ENCODE data around the gene XCR1. TPM values are rescaled to one million over a fixed set of nuclear protein-coding genes. Genes with fewer than 3 reads are reported as not detected.
"Not testable (repeated sequence)": the region's sequence is repeated elsewhere in the genome, so short reads cannot be mapped to it uniquely, and the experiment has no call there.

The XCR1 gene
- total and polyA plus RNA-seq, 2 of the 8 experiments (the other 6 are each of a cell fraction or from before 2014, with no cell fraction given), result 0.53 TPM; not detected in 1

DNA sequence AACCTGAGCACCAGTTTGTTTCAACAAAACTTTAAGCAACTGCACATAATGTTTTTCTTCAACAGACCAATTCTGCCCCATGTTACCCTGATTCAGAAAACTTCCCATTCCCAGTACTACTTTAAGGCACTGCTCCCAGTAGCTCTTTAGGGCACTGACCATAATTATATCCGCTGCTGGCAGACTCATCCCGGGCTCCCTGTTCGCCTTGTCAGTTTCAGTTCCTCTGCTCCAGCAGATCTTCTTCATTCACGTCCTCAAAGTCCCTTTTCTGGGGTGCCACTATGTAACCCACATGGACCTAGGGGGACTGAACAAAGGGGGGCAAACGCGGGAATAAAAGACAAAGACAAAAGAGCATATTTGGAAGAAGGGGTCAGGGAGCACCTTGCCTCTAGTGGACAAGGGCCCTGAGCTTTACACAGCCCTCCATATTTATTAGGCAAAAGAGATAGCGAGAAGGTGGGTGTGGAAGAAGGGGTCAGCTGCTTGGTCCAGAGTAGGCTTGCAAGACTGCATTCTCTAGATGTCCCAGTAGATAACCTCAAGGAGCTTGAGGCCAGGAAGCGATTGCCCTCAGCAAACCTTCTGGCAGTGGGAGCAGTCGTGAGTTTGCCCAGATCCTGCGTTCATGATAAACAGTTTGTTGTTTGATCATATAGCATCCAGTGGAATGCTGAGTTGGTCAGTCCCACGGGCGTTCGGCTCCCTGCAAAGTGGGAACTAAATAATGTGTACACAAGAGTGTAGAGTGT is 26.7 kb upstream of the XCR1 start:
- H3K27ac ChIP-seq (ENCODE audit: low read depth, low read length); H2BK120ac ChIP-seq (replicated peaks; ENCODE audit: low read depth, low read length); DNase-seq (ENCODE audit: low read depth in 1 of 2, low spot score in 2 of 2); H3K14ac ChIP-seq (ENCODE audit: insufficient read length); H4K20me1 ChIP-seq (replicated peaks in 1 of 2; ENCODE audit: control insufficient read depth in 1 of 2, insufficient read depth in 2 of 2, low read length in 2 of 2); FAIRE-seq; H3K4me1 ChIP-seq (replicated peaks in 1 of 4; ENCODE audit: control insufficient read depth in 3 of 4, insufficient read depth in 4 of 4, low read length in 3 of 4); H3K9ac ChIP-seq (replicated peaks in 1 of 4; ENCODE audit: extremely low read depth in 1 of 4, low read depth in 3 of 4, low read length in 3 of 4); H3K4ac ChIP-seq (replicated peaks; ENCODE audit: insufficient read length, low read depth, low read length); H4K91ac ChIP-seq (replicated peaks; ENCODE audit: insufficient read length, low read length); H2BK15ac ChIP-seq (ENCODE audit: low read length); H3K23me2 ChIP-seq (ENCODE audit: low read depth, low read length); H3K4me2 ChIP-seq (ENCODE audit: insufficient read depth in 1 of 2, low read depth in 2 of 2, low read length in 2 of 2); H2AFZ ChIP-seq (ENCODE audit: low read length); H3K18ac ChIP-seq (ENCODE audit: extremely low read depth, low read length); H4K8ac ChIP-seq (ENCODE audit: extremely low read depth, insufficient read depth, low read length); H3K79me2 ChIP-seq (ENCODE audit: control insufficient read depth in 1 of 2, insufficient read depth in 2 of 2, low read length in 2 of 2); H3K56ac ChIP-seq (replicated peaks; ENCODE audit: insufficient read length, low read depth, low read length); H3K9me3 ChIP-seq (ENCODE audit: insufficient read depth in 2 of 2, low read depth in 1 of 2, low read length in 1 of 2); H3K23ac ChIP-seq (ENCODE audit: insufficient read length); H4K5ac ChIP-seq (ENCODE audit: insufficient read length, low read depth, low read length); H3K4me3 ChIP-seq (ENCODE audit: extremely low read depth in 1 of 4, insufficient read depth in 2 of 4, low read depth in 3 of 4, low read length in 4 of 4); H2BK5ac ChIP-seq (ENCODE audit: low read depth, low read length); H2AK5ac ChIP-seq (ENCODE audit: low read depth, low read length); H3K27me3 ChIP-seq (replicated peaks in 1 of 4; ENCODE audit: control insufficient read depth in 3 of 4, extremely low read depth in 1 of 4, insufficient read depth in 3 of 4, low read length in 3 of 4); POLR2A ChIA-PET (ENCODE audit: partially characterized antibody); H3K79me1 ChIP-seq (ENCODE audit: low read depth, low read length); H2BK12ac ChIP-seq (ENCODE audit: low read depth, low read length); H2BK20ac ChIP-seq (ENCODE audit: low read length); H3K36me3 ChIP-seq (ENCODE audit: control insufficient read depth in 2 of 4, insufficient read depth in 4 of 4, low read length in 3 of 4): not testable (repeated sequence)
- CTCF ChIA-PET (ENCODE audit: partially characterized antibody), result interaction anchor here (0.7 to 3.5 kb wide), 13 partner anchors 9 to 319 kb away, joined by 3 to 30 read pairs (median 4); partner anchors contain the start of gene CXCR6
- WGBS, 2 experiments (ENCODE audit: extremely low coverage in 1 of 2, insufficient coverage in 1 of 2, insufficient read length in 1 of 2, insufficient replicate concordance in 2 of 2, low coverage in 1 of 2, low lambda C conversion rate in 2 of 2, missing lambda C conversion rate in 1 of 2), result 81% methylated on average over 13 of the region's 13 CpGs; no CpG with 5 or more reads in 1 of the 2 experiments

Data from H1 (cell line).